ENCODE data around the gene PARD6B. TPM values are rescaled to one million over a fixed set of nuclear protein-coding genes. Genes with fewer than 3 reads are reported as not detected.
"Not testable (repeated sequence)": the region's sequence is repeated elsewhere in the genome, so short reads cannot be mapped to it uniquely, and the experiment has no call there.

The PARD6B gene
- total RNA-seq, 1 experiment from 2014 or later = 41.3 TPM

DNA sequence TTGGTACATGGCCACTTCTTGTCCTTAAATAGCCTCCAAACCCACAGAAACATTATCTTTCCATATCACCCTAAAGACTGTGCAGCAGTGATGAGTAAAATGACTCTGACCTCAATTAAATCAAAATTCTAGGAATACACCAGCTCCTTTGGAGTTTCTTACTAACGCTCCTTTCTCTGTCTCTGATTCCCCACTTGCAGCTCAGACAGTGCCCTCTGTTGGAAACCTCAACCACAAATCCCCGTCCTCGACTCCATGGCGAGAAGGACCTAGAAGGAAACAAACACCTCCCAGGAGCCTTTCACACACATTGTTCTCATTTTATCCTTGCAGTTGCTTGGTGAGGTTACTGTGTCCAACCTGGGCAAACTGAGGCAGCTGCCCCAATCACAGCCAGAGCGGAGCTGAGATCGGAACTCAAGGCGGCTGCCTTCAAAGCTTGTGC, 17.7 kb upstream of the PARD6B start:
- no peak overlapping the region for H3K27ac ChIP-seq (ENCODE audit: low read depth, low read length)
- DNase-seq (ENCODE audit: low read depth, low spot score) (no peak), ATAC-seq (peak; percentile 57)
- POLR2A ChIA-PET = interaction anchor here (0.9 to 1.3 kb wide), 2 partner anchors 12 to 16 kb away, joined by 3 to 4 read pairs; no protein-coding TSS in a partner anchor
- CTCF ChIA-PET = interaction anchor here (0.7 to 1.9 kb wide), 9 partner anchors 11 to 87 kb away, joined by 3 to 10 read pairs (median 3); no protein-coding TSS in a partner anchor
- no peaks in the 10 kb centered on the region for H3K27me3 ChIP-seq (ENCODE audit: insufficient read depth, low read length)
- no peaks in the 10 kb centered on the region for H3K36me3 ChIP-seq (ENCODE audit: control insufficient read depth in 1 of 2, insufficient read depth in 2 of 2, low read length in 2 of 2)
- TF ChIP-seq ZNF274 (IDR thresholded peaks at IDR 0.05; ENCODE audit: low read depth, low read length) = no peak
- TF ChIP-seq POLR2A (IDR thresholded peaks at IDR 0.05; ENCODE audit: borderline replicate concordance, extremely low read depth, insufficient read depth, insufficient read length) = no peak
- no peak for TF ChIP-seq SIN3A (IDR thresholded peaks at IDR 0.05; ENCODE audit: low read depth)
- TF ChIP-seq RAD21 (IDR thresholded peaks at IDR 0.05; ENCODE audit: low read depth) = peak; percentile 62
- TF ChIP-seq, protein P1, sequence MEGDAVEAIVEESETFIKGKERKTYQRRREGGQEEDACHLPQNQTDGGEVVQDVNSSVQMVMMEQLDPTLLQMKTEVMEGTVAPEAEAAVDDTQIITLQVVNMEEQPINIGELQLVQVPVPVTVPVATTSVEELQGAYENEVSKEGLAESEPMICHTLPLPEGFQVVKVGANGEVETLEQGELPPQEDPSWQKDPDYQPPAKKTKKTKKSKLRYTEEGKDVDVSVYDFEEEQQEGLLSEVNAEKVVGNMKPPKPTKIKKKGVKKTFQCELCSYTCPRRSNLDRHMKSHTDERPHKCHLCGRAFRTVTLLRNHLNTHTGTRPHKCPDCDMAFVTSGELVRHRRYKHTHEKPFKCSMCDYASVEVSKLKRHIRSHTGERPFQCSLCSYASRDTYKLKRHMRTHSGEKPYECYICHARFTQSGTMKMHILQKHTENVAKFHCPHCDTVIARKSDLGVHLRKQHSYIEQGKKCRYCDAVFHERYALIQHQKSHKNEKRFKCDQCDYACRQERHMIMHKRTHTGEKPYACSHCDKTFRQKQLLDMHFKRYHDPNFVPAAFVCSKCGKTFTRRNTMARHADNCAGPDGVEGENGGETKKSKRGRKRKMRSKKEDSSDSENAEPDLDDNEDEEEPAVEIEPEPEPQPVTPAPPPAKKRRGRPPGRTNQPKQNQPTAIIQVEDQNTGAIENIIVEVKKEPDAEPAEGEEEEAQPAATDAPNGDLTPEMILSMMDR (IDR thresholded peaks at IDR 0.05 in 2 of 3, conservative IDR thresholded peaks at IDR 0.05 in 1 of 3; ENCODE audit: borderline replicate concordance in 1 of 3, insufficient read depth in 1 of 3, low read depth in 2 of 3, low read length in 2 of 3) = peak; percentile 27 to 51 (median 43); a peak in 5 of 6 replicates
- no peak for TF ChIP-seq TCF7L2 (IDR thresholded peaks at IDR 0.05; ENCODE audit: borderline replicate concordance, extremely low read depth, insufficient read depth, insufficient read length)
- no peaks in the 10 kb centered on the region for H4K20me1 ChIP-seq (ENCODE audit: insufficient read depth)
- RAD21 ChIA-PET (ENCODE audit: low non-redundant PET in 1 of 2, low total read pairs in 2 of 2, uncharacterized antibody in 2 of 2, unreplicated experiment in 2 of 2) = interaction anchor here in 1 of 2 experiments (1.3 kb wide), 1 partner anchor 88 kb away, joined by 5 read pairs; no protein-coding TSS in a partner anchor
- H3K4me1 ChIP-seq (ENCODE audit: control insufficient read depth in 1 of 2, insufficient read depth in 2 of 2, low read length in 2 of 2) = peaks cover 18 to 43% of the 10 kb centered on the region in 2 experiments; a peak in 3 of 4 replicates
- H3K4me2 ChIP-seq (ENCODE audit: low read length) = no peak overlapping the region
- BruUV-seq (replicated peaks) = no TSS peak
- no peak overlapping the region for H3K9ac ChIP-seq (ENCODE audit: low read length)
- H2AFZ ChIP-seq (ENCODE audit: low read depth, low read length, poor library complexity, severe bottlenecking) = no peak overlapping the region
- no peaks in the 10 kb centered on the region for H3K79me2 ChIP-seq (ENCODE audit: insufficient read depth, low read length)
- no peaks in the 10 kb centered on the region for H3K9me3 ChIP-seq (ENCODE audit: control insufficient read depth in 1 of 2, insufficient read depth in 1 of 2, low read depth in 1 of 2, low read length in 2 of 2)
- no peaks in the 10 kb centered on the region for H3K9me2 ChIP-seq (ENCODE audit: insufficient read depth)
- H3K4me3 ChIP-seq (replicated peaks in 1 of 2; ENCODE audit: low read depth in 1 of 2, low read length in 2 of 2) = no peak overlapping the region
- intact Hi-C loops (cut with micrococcal nuclease) = no loop called here

DNA sequence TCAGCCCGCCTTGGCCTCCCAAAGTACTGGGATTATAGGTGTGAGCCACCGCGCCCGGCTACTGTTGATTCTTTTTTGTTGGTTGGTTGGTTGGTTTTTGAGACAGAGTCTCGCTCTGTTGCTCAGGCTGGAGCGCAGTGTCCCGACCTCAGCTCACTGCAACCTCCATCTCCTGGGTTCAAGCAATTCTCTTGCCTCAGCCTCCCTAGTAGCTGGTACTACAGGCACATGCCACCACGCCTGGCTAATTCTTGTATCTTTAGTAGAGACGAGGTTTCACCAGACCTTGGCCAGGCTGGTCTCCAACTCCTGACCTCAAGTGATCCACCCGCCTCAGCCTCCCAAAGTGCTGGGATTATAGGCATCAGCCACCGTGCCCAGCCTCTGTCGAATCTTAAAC, 17.0 kb upstream of the PARD6B start:
- H2AFZ ChIP-seq (ENCODE audit: low read depth, low read length, poor library complexity, severe bottlenecking); H4K20me1 ChIP-seq (ENCODE audit: insufficient read depth); H3K27ac ChIP-seq (ENCODE audit: low read depth, low read length); H3K9me3 ChIP-seq (ENCODE audit: control insufficient read depth in 1 of 2, insufficient read depth in 1 of 2, low read depth in 1 of 2, low read length in 2 of 2); ATAC-seq; H3K9me2 ChIP-seq (ENCODE audit: insufficient read depth); intact Hi-C loops (cut with micrococcal nuclease); H3K79me2 ChIP-seq (ENCODE audit: insufficient read depth, low read length); DNase-seq (ENCODE audit: low read depth, low spot score); H3K4me3 ChIP-seq (replicated peaks in 1 of 2; ENCODE audit: low read depth in 1 of 2, low read length in 2 of 2); BruUV-seq (replicated peaks); H3K4me2 ChIP-seq (ENCODE audit: low read length); H3K9ac ChIP-seq (ENCODE audit: low read length); H3K36me3 ChIP-seq (ENCODE audit: control insufficient read depth in 1 of 2, insufficient read depth in 2 of 2, low read length in 2 of 2); H3K27me3 ChIP-seq (ENCODE audit: insufficient read depth, low read length): not testable (repeated sequence)
- H3K4me1 ChIP-seq (ENCODE audit: control insufficient read depth in 1 of 2, insufficient read depth in 2 of 2, low read length in 2 of 2) = peaks cover 18 to 48% of the 10 kb centered on the region in 2 experiments; a peak in 3 of 4 replicates
- ChIA-PET CTCF (interaction anchor here (1.2 to 1.9 kb wide), 5 partner anchors 10 to 88 kb away, joined by 3 to 10 read pairs (median 6); no protein-coding TSS in a partner anchor), POLR2A (interaction anchor here (1.2 to 1.3 kb wide), 2 partner anchors 10 to 11 kb away, joined by 3 read pairs; no protein-coding TSS in a partner anchor), RAD21 (ENCODE audit: low non-redundant PET in 1 of 2, low total read pairs in 2 of 2, uncharacterized antibody in 2 of 2, unreplicated experiment in 2 of 2) (interaction anchor here in 1 of 2 experiments (1.3 kb wide), 1 partner anchor 88 kb away, joined by 5 read pairs; no protein-coding TSS in a partner anchor)

All from HCT116 (cell line).